HepG2 (cell line): ENCODE measurements around the gene S1PR2. TPM values are rescaled to one million over a fixed set of nuclear protein-coding genes. Genes with fewer than 3 reads are reported as not detected.

Source experiments
- ARNTL ChIP-seq: sonication (generic); formaldehyde crosslinking; IDR thresholded peaks from 2 replicates; pipeline ENCODE4 v1.4.0; 2020; ENCODE audit warnings: mild to moderate bottlenecking, missing genetic modification reagents
- ATF5 ChIP-seq: sonication (generic); formaldehyde crosslinking; IDR thresholded peaks from 2 replicates; pipeline ENCODE4 v1.4.0; 2020; ENCODE audit warnings: mild to moderate bottlenecking, low read depth, missing genetic modification reagents
- FOSL2 ChIP-seq: sonication (generic); formaldehyde crosslinking; IDR thresholded peaks from 2 replicates; pipeline ENCODE4 v1.4.0; 2020; ENCODE audit warnings: missing genetic modification reagents
- HNRNPUL1 ChIP-seq: fragments of 200-400 bp; formaldehyde crosslinking; IDR thresholded peaks from 2 replicates; pipeline ENCODE4 v1.6.1; 2017; ENCODE audit warnings: low read depth, mild to moderate bottlenecking, low read length, moderate library complexity
- KDM6A ChIP-seq: IDR thresholded peaks from 2 replicates; pipeline ENCODE4 v1.6.1; 2016; ENCODE audit warnings: low read depth
- KLF12 ChIP-seq: sonication (generic); formaldehyde crosslinking; IDR thresholded peaks from 2 replicates; pipeline ENCODE4 v1.4.0; 2020; ENCODE audit warnings: missing genetic modification reagents, borderline replicate concordance
- MEIS1 ChIP-seq: sonication (generic); formaldehyde crosslinking; IDR thresholded peaks from 2 replicates; pipeline ENCODE4 v1.9.0; 2021; ENCODE audit warnings: mild to moderate bottlenecking, missing genetic modification reagents, moderate library complexity, borderline replicate concordance
- MXD4 ChIP-seq: IDR thresholded peaks from 2 replicates; pipeline ENCODE4 v1.6.1; 2016; ENCODE audit warnings: mild to moderate bottlenecking, missing biosample characterization, missing genetic modification reagents
- SALL1 ChIP-seq: sonication (generic); formaldehyde crosslinking; IDR thresholded peaks from 2 replicates; pipeline ENCODE4 v1.8.0; 2022; ENCODE audit warnings: mild to moderate bottlenecking, missing genetic modification reagents
- SIN3A ChIP-seq: IDR thresholded peaks from 2 replicates; pipeline ENCODE4 v1.6.1; 2011; ENCODE audit warnings: low read depth, mild to moderate bottlenecking, control low read depth, low read length, borderline replicate concordance
- SMAD3 ChIP-seq: sonication (generic); formaldehyde crosslinking; IDR thresholded peaks from 2 replicates; pipeline ENCODE4 v1.4.0; 2020; ENCODE audit warnings: missing genetic modification reagents
- ZMYM2 ChIP-seq: sonication (generic); formaldehyde crosslinking; IDR thresholded peaks from 2 replicates; pipeline ENCODE4 v1.8.0; 2022; ENCODE audit warnings: mild to moderate bottlenecking, missing genetic modification reagents
- ZNF44 ChIP-seq: sonication (generic); formaldehyde crosslinking; IDR thresholded peaks from 2 replicates; pipeline ENCODE4 v1.5.1; 2020; ENCODE audit warnings: mild to moderate bottlenecking, missing genetic modification reagents
- ZNF441 ChIP-seq: sonication (generic); formaldehyde crosslinking; IDR thresholded peaks from 2 replicates; pipeline ENCODE4 v1.7.0; 2021; ENCODE audit warnings: missing genetic modification reagents, borderline replicate concordance
- ZNF598 ChIP-seq: sonication (generic); formaldehyde crosslinking; IDR thresholded peaks from 2 replicates; pipeline ENCODE4 v1.5.1; 2020; ENCODE audit warnings: mild to moderate bottlenecking, missing genetic modification reagents, borderline replicate concordance
- ZNF609 ChIP-seq: sonication (generic); formaldehyde crosslinking; IDR thresholded peaks from 2 replicates; pipeline ENCODE4 v1.4.0; 2020; ENCODE audit warnings: mild to moderate bottlenecking, missing genetic modification reagents, borderline replicate concordance
- ZUFSP ChIP-seq: sonication (generic); formaldehyde crosslinking; IDR thresholded peaks from 2 replicates; pipeline ENCODE4 v1.9.0; 2021; ENCODE audit warnings: missing genetic modification reagents, mild to moderate bottlenecking, borderline replicate concordance
- polyA plus RNA-seq, 8 experiments: library from polyadenylated mRNA; depleted of rRNA in 3 of 8; stranded (reverse) in 7 of 8; unstranded in 1 of 8; fragments of >200 nt; fragmentation: Illumina TruSeq in 4 of 8; extraction: Trizol in 4 of 8; gene quantifications; 2 replicates each; pipeline versions ENCODE4 v1.2.1 to v1.2.3, GENCODE V29; 2011 to 2016; ENCODE audit warnings: low read depth in 4 of 8, missing spikeins in 1 of 8, mixed read lengths in 1 of 8; ENCODE audit not compliant: insufficient read depth in 1 of 8
- total RNA-seq, 5 experiments: library from RNA; depleted of rRNA; stranded (reverse); fragments of >200 nt; fragmentation: Illumina TruSeq; extraction: Trizol; gene quantifications; 2 replicates each; pipeline ENCODE4 v1.2.3, GENCODE V29; 2016; ENCODE audit warnings: low read depth in 1 of 5

S1PR2 gene
- total and polyA plus RNA-seq, 2 of the 13 experiments (the other 11 are each of a cell fraction or from before 2014, with no cell fraction given): 0.91 to 1.3 TPM

- 0 out of 2 replicates have a peak, but pooled peaks have one; percentile 10 for TF ChIP-seq MEIS1 (CRISPR knock-in tag)
- TF ChIP-seq ZUFSP (CRISPR knock-in tag): no peak
- TF ChIP-seq ZNF598 (CRISPR knock-in tag): peak; percentile 37; the same call in 1 of the 2 replicates
- peak; percentile 85; the same call in 1 of the 2 replicates for TF ChIP-seq KLF12 (CRISPR knock-in tag)
- TF ChIP-seq SALL1 (CRISPR knock-in tag): peak; percentile 93
- TF ChIP-seq ATF5: no peak
- TF ChIP-seq SMAD3 (CRISPR knock-in tag): peak; percentile 94
- TF ChIP-seq ARNTL: peak; percentile 73; the same call in 1 of the 2 replicates
- TF ChIP-seq ZMYM2 (CRISPR knock-in tag): peak; percentile 94
- peak; percentile 15; the same call in 1 of the 2 replicates for TF ChIP-seq ZNF609 (CRISPR knock-in tag)
- TF ChIP-seq ZNF441 (CRISPR knock-in tag): peak; percentile 75; the same call in 1 of the 2 replicates
- peak; percentile 17; the same call in 1 of the 2 replicates for TF ChIP-seq KDM6A
- TF ChIP-seq ZNF44 (CRISPR knock-in tag): no peak
- peak; percentile 64 for TF ChIP-seq FOSL2
- TF ChIP-seq HNRNPUL1: no peak
- TF ChIP-seq SIN3A: peak; percentile 91
- TF ChIP-seq MXD4 (CRISPR knock-in tag): peak; percentile 90; the same call in 1 of the 2 replicates
These were observed 39.7 kb upstream of the S1PR2 start, which contains the start of gene ICAM1 (continued) for GRCh38 chr19:10270616-10271394.
